Adrenal gland (tissue), 5 donors: ENCODE results near the gene SLC8B1.

Experiments
- POLR2A ChIP-seq, 2 donors: fragments of 450-650 bp; IDR thresholded peaks; one replicate each; pipeline ENCODE4 v1.6.1; 2017; ENCODE audit warnings: antibody characterized with exemption in 2 of 2, mild to moderate bottlenecking in 2 of 2, moderate library complexity in 1 of 2
- TF ChIP-seq, protein P1 (sequence below), 6 experiments: fragments of 450-650 bp in 4 of 6; fragments of 200-600 bp in 2 of 6; sonication (generic) in 1 of 6; IDR thresholded peaks; 1 replicate in 5 of 6; 2 replicates in 1 of 6; pipeline versions ENCODE4 v1.5.1 to v1.8.0; 2016 to 2021; ENCODE audit warnings: antibody characterized with exemption in 6 of 6, mild to moderate bottlenecking in 2 of 6, moderate library complexity in 1 of 6
- donor health status: DM: no; HTN: no; CAD: no.

DNA sequence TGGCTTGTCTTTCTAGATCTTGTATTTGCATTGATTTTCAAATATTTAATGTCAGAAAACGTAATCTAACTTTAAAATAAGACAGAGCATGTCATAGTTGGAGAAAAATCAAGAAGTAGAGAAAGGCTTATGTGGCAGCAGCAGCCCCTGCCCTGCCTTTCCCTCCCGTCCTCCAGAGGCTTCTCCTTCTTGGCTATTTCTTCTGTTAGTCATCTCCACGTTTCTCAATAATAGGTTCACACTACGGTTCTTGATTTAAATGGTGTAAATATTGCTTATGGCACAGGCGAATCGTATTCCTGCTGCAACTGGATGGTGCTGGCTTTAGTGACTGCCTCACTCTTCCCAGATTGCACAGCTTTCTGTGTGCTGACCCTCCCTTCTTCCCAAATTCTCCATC is 42.8 kb downstream of the SLC8B1 start:
- no peak for TF ChIP-seq POLR2A (IDR thresholded peaks at IDR 0.05)
- TF ChIP-seq, protein P1, sequence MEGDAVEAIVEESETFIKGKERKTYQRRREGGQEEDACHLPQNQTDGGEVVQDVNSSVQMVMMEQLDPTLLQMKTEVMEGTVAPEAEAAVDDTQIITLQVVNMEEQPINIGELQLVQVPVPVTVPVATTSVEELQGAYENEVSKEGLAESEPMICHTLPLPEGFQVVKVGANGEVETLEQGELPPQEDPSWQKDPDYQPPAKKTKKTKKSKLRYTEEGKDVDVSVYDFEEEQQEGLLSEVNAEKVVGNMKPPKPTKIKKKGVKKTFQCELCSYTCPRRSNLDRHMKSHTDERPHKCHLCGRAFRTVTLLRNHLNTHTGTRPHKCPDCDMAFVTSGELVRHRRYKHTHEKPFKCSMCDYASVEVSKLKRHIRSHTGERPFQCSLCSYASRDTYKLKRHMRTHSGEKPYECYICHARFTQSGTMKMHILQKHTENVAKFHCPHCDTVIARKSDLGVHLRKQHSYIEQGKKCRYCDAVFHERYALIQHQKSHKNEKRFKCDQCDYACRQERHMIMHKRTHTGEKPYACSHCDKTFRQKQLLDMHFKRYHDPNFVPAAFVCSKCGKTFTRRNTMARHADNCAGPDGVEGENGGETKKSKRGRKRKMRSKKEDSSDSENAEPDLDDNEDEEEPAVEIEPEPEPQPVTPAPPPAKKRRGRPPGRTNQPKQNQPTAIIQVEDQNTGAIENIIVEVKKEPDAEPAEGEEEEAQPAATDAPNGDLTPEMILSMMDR (IDR thresholded peaks at IDR 0.05): no peak
